ENCODE measurements around the gene PLAAT5. TPM values are rescaled to one million over a fixed set of nuclear protein-coding genes. Genes with fewer than 3 reads are reported as not detected.
A peak's percentile ranks its signal among the peaks of the same experiment; 100 is the strongest.

PLAAT5 gene
- polyA plus RNA-seq, 3 donors = 0.07 to 0.62 TPM; not detected in 1

- Histone ChIP-seq H3K27me3 (ENCODE audit: control insufficient read depth in 2 of 2, insufficient read depth in 2 of 2, low read length in 2 of 2) (no peaks in the 10 kb centered on the region), H3K4me2 (replicated peaks; ENCODE audit: extremely low read depth, low read length, poor library complexity, severe bottlenecking) (peak overlapping the region; percentile 29), H3K79me2 (ENCODE audit: insufficient read depth, low read length) (peaks cover 15% of the 10 kb centered on the region), H4K20me1 (ENCODE audit: insufficient read depth, low read length) (no peaks in the 10 kb centered on the region), H3K36me3 (replicated peaks in 1 of 2; ENCODE audit: control insufficient read depth in 1 of 2, insufficient read depth in 2 of 2, low read length in 2 of 2) (no peaks in the 10 kb centered on the region), H3K4me1 (ENCODE audit: control insufficient read depth in 1 of 2, insufficient read depth in 2 of 2, low read length in 2 of 2) (peaks cover 57% of the 10 kb centered on the region in 2 donors), H2AFZ (ENCODE audit: insufficient read depth, low read depth, low read length, poor library complexity, severe bottlenecking) (peak overlapping the region; percentile 39), H3K9me3 (replicated peaks in 1 of 2; ENCODE audit: control insufficient read depth in 1 of 2, insufficient read depth in 1 of 2, low read length in 2 of 2) (peaks cover 17 to 22% of the 10 kb centered on the region in 2 donors), H3K27ac (ENCODE audit: low read depth in 1 of 2, low read length in 2 of 2) (peak overlapping the region; percentile 37 to 79), H3K9ac (ENCODE audit: insufficient read depth, low read length, poor library complexity, severe bottlenecking) (no peak overlapping the region), H3K4me3 (replicated peaks in 1 of 3; ENCODE audit: low read depth in 2 of 3, low read length in 3 of 3) (peak overlapping the region in 1 of 3 experiments; percentile 79)
- H3K36me3 Mint-ChIP-seq = peaks cover 7 to 11% of the 10 kb centered on the region in 2 donors
- no peak for TF ChIP-seq CTCF (IDR thresholded peaks at IDR 0.05)
- peaks cover 56% of the 10 kb centered on the region for H3K4me1 Mint-ChIP-seq
- peaks cover 17 to 32% (median 31%) of the 10 kb centered on the region in 7 donors for H3K9me3 Mint-ChIP-seq
- no CpG with 5 or more reads among the region's 2 CpGs for WGBS (ENCODE audit: insufficient coverage)
- peak in 2 of 3 donors; percentile 26 to 37 for DNase-seq
- peak overlapping the region in 1 of 2 donors; percentile 11 for H3K4me3 Mint-ChIP-seq
- intact Hi-C loops (cut with micrococcal nuclease) = loop anchor here (5.0 to 10.0 kb wide), 2 partner anchors 60 to 122 kb away; partner anchors contain the start of gene PLAAT2 (in 1 of the 2)
- peaks cover 0 to 2% (median 0%) of the 10 kb centered on the region in 3 donors for H3K27me3 Mint-ChIP-seq (ENCODE audit: low read depth in 3 of 3)
- H3K27ac Mint-ChIP-seq = peak overlapping the region; percentile 66 to 98 (median 94)
Observed at GRCh38 chr11:63502252-63502820, 11.4 kb upstream of the PLAAT5 start.

GRCh38 chr11:63501236-63501635, 10.3 kb upstream of the PLAAT5 start:
- TF ChIP-seq CTCF (IDR thresholded peaks at IDR 0.05) = no peak
- H3K4me1 Mint-ChIP-seq = peaks cover 52% of the 10 kb centered on the region

More at GRCh38 chr11:63501236-63501635, 10.3 kb upstream of the PLAAT5 start:
- H3K27ac Mint-ChIP-seq = no peak overlapping the region
- Histone ChIP-seq H3K9ac (ENCODE audit: insufficient read depth, low read length, poor library complexity, severe bottlenecking) (no peak overlapping the region), H3K4me2 (replicated peaks; ENCODE audit: extremely low read depth, low read length, poor library complexity, severe bottlenecking) (no peak overlapping the region), H3K27ac (ENCODE audit: low read depth in 1 of 2, low read length in 2 of 2) (no peak overlapping the region), H3K4me1 (ENCODE audit: control insufficient read depth in 1 of 2, insufficient read depth in 2 of 2, low read length in 2 of 2) (peaks cover 49 to 56% of the 10 kb centered on the region in 2 donors), H2AFZ (ENCODE audit: insufficient read depth, low read depth, low read length, poor library complexity, severe bottlenecking) (no peak overlapping the region), H3K4me3 (replicated peaks in 1 of 3; ENCODE audit: low read depth in 2 of 3, low read length in 3 of 3) (no peak overlapping the region), H3K79me2 (ENCODE audit: insufficient read depth, low read length) (peaks cover 4% of the 10 kb centered on the region), H3K27me3 (ENCODE audit: control insufficient read depth in 2 of 2, insufficient read depth in 2 of 2, low read length in 2 of 2) (no peaks in the 10 kb centered on the region), H4K20me1 (ENCODE audit: insufficient read depth, low read length) (no peaks in the 10 kb centered on the region), H3K36me3 (replicated peaks in 1 of 2; ENCODE audit: control insufficient read depth in 1 of 2, insufficient read depth in 2 of 2, low read length in 2 of 2) (no peaks in the 10 kb centered on the region), H3K9me3 (replicated peaks in 1 of 2; ENCODE audit: control insufficient read depth in 1 of 2, insufficient read depth in 1 of 2, low read length in 2 of 2) (peaks cover 17 to 22% of the 10 kb centered on the region in 2 donors)
- no peak for DNase-seq
- intact Hi-C loops (cut with micrococcal nuclease) = loop anchor here (5.0 to 10.0 kb wide), 2 partner anchors 61 to 124 kb away; partner anchors contain the start of gene PLAAT2 (in 1 of the 2)
- H3K4me3 Mint-ChIP-seq = no peak overlapping the region
- H3K36me3 Mint-ChIP-seq = peaks cover 7 to 11% of the 10 kb centered on the region in 2 donors
- H3K27me3 Mint-ChIP-seq (ENCODE audit: low read depth in 3 of 3) = peaks cover 0 to 2% (median 0%) of the 10 kb centered on the region in 3 donors
- 100% methylated on average over 1 of the region's 1 CpG for WGBS (ENCODE audit: insufficient coverage)
- H3K9me3 Mint-ChIP-seq = peaks cover 21 to 35% (median 32%) of the 10 kb centered on the region in 7 donors
